ENCODE data around the gene HK1.
"Not testable (repeated sequence)": the region's sequence is repeated elsewhere in the genome, so short reads cannot be mapped to it uniquely, and the experiment has no call there.

Gene HK1

GRCh38 chr10:69308304-69308703 is 30.0 kb downstream of the HK1 start:
- not testable (repeated sequence) for DNase-seq

DNA sequence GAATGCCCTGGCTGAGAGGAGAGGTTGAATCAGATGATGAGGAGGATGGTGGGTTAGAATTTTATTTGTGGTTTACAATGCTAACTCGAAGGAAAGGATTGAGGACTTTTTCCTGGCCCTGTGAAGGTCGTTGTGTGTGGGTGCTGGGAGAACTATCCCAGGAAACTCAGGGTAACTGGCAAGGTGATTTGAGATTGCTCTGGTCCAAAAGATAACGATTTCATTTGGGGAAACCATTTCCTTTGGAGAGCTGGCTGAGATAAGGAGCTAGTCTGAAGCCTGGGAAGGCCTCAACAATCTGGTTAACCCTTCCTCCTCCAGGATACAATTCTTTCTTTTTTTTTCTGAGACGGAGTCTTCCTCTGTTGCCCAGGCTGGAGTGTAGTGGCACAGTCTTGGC is 33.0 kb downstream of the HK1 start:
- DNase-seq = no peak

- no peak for DNase-seq
Observed at GRCh38 chr10:69312528-69312927, 34.2 kb downstream of the HK1 start.

DNA sequence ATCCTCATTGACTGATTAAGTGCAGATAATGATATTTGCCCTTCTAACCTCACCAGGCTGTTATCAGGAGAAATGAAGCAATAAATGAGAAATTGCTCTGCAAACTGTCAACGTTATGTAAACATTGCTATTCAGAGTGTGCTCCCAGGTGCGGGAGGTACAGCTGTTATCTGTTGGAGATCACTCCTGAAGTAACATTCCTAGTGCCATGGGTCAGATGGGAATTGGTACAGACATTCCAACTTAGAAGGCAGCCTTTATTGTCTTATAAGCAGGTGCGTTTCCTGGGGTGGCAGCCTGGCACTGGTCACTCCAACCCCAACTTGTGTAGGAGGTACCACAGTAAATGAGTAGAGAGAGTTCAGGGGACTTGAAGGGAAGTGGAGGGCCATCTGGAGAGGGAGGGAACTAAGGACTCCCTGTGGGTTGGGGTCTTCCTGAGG is 36.8 kb downstream of the HK1 start:
- DNase-seq = no peak

DNA sequence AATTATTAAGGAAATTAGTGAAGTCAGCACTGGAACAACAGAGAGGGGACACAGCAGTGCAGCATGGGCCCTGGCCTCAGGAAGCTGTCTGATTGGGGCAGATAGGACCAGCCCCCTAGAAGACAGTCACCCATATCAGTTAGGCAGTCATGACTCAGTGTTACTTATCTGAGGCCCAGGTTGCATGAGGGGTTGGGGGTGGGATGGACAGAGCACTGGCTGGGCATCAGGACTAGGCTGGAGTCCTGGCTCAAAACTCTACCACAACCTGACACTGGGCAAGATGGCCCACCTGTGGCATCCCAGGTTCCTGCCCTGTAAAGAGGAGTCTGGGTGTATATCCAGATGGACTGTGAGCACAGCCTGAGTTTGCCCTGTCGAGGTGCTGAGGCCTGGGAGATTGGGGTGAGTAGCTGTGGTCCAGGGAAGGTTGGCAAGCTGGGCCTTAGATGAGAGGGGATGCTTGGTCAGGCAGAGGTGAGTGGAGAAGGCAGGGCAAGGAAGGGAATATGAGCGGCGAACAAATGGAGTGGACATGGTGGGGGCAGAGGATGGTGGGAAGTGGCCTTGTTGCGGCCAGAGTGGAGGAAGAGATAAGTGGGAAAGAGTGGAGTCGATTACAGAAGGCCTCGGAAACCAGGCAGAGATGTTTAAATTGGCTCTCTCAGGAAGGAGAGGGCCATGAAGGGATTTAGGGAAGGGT is 37.5 kb downstream of the HK1 start:
- no peak for DNase-seq

GRCh38 chr10:69316313-69317059 is 38.2 kb downstream of the HK1 start:
- peak in 2 of 56 donors; percentile 8 to 13 for DNase-seq

DNA sequence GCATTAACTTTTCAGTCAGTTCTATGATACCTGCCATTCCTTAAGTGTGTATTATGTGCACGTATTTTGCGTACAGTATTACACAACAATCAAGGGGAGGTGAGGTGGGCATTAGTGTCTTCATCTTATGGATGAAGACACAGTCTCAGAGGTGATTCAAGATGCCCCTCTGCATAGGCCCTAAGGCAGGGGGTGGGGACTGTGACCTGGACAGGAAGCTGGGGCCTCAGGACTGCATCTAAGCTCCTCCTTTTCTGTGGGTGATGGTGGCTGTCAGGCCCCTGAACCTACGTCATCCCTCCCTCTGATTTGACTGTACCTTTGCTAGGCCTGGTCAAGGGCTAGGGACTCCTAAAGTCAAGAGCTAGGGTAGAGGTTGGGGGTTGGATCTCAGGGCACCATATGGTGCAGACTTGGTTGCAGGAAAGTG is 38.9 kb downstream of the HK1 start:
- no peak for DNase-seq

DNA sequence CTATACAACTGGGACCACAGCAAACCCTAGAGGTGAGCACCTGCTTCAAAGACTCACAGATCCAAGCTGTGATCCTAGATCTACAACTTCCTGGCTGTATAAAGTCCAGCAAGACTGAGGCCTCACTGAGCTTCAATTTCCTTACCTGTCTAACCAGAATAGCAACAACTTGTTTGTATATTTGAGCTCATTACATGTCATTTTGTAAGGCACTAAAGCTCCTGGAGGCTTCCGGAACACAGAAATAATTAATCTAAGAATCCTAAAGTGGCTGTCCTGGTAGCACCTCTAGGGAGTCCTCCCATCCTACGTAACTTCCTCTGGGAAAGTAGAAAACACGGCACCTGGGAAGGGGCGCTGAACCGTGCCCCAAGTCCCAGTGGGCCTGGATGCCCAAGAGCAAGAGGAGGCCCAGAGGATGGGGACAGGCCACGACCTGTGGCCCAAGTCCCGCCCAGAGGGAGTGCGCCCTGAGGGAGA is 39.4 kb downstream of the HK1 start:
- DNase-seq = no peak

- DNase-seq = peak in 55 of 56 donors; percentile 20 to 93 (median 76)
Observed at GRCh38 chr10:69318106-69318866, 40.0 kb downstream of the HK1 start.

DNA sequence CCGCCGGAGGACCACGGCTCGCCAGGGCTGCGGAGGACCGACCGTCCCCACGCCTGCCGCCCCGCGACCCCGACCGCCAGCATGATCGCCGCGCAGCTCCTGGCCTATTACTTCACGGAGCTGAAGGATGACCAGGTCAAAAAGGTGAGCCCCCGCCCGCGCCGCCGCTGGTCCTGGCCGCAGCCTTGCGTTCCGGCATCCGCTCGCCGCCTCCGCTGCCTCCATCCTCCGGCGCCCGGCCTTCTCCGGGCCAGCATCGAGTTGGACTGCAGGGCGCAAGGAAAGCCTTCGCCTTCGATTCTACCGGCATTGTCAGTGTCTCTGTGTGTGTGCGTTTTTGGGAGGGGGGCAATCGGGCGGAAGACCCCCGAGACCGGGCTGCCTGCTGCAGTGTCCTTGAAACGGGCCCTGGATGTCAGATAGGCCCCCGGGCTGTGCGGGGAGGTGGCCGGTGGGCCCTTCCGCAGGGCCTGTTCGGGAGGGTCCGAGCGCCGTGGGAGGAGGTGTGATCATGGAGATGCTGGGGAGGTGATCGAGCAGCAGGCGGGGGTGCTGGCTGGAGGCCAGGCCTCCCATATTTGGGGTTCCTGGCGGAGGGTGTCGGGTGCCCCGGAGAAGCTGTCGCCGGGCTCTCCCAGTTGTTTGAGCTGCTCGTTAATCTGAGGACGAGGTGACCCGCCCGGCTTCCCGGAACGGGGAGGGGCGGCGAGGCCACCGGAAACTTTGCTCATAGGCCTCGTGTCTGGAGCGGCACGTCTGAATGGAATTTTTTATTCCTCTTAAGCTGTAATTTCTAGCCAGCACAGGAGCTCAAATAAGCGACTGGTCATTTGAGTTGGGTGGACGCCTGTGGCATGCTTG is 40.8 kb downstream of the HK1 start:
- peak in 25 of 56 donors; percentile 11 to 65 (median 29) for DNase-seq

GRCh38 chr10:69319841-69320316 is 41.6 kb downstream of the HK1 start:
- DNase-seq = no peak

DNA sequence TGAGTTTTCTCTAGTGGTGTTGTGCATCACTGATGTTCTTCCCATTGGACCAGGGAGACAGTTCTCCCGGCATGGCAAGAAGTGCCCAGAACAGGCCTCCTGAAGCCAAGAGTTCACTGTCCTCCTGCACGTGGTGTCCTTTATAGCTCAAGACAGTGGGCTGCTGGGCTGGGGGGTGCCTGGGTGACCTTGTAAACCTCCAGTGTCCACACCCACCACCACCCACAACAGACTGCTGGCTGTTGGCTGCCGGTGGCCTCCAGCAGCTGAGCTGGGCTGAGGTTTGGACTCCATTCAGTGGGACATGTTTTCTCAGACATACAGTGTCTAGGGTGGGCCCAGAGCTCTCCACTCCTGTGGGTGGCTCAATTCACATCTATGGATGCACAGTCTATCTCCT is 42.2 kb downstream of the HK1 start:
- DNase-seq = no peak

- no peak for DNase-seq
Observed at GRCh38 chr10:69321039-69321715, 42.9 kb downstream of the HK1 start.

DNA sequence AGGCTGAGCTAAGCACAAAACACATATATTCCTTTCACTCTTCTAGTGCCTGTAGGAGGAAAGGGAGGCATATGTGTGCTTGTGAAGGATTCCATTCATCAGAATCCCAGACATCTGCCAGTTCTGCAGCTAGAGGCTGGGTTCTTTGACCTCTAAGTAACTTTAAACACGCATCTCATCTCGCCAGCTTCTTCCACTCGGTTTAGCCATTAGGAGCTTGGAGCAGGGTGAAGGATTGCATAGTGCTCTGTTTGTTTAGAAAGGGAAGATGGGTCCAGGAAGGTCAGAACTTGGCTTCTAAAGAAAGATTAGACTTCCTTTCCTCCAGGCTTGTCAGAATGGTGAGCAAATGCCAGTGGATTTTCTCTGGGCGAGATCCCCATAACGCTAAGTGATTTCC is 43.6 kb downstream of the HK1 start:
- DNase-seq = no peak

GRCh38 chr10:69322346-69322745 is 44.0 kb downstream of the HK1 start:
- DNase-seq = not testable (repeated sequence)

- no peak for DNase-seq
Observed at GRCh38 chr10:69323622-69324021, 45.3 kb downstream of the HK1 start.

GRCh38 chr10:69324583-69324982 is 46.3 kb downstream of the HK1 start:
- no peak for DNase-seq

GRCh38 chr10:69325637-69326523 is 47.6 kb downstream of the HK1 start:
- peak in 4 of 56 donors; percentile 8 to 41 (median 9) for DNase-seq

- no peak for DNase-seq
Observed at GRCh38 chr10:69326692-69327091, 48.4 kb downstream of the HK1 start.

Measured in nucleus accumbens (tissue), 56 donors.